Measurements from ENCODE around the gene NFKBIB. TPM values are rescaled to one million over a fixed set of nuclear protein-coding genes. Genes with fewer than 3 reads are reported as not detected.
A peak's percentile ranks its signal among the peaks of the same experiment; 100 is the strongest.
"Not testable (repeated sequence)": the region's sequence is repeated elsewhere in the genome, so short reads cannot be mapped to it uniquely, and the experiment has no call there.

Gene NFKBIB
- polyA plus RNA-seq, 3 donors from 2014 or later: 10.0 to 31.1 (median 24.0) TPM

DNA sequence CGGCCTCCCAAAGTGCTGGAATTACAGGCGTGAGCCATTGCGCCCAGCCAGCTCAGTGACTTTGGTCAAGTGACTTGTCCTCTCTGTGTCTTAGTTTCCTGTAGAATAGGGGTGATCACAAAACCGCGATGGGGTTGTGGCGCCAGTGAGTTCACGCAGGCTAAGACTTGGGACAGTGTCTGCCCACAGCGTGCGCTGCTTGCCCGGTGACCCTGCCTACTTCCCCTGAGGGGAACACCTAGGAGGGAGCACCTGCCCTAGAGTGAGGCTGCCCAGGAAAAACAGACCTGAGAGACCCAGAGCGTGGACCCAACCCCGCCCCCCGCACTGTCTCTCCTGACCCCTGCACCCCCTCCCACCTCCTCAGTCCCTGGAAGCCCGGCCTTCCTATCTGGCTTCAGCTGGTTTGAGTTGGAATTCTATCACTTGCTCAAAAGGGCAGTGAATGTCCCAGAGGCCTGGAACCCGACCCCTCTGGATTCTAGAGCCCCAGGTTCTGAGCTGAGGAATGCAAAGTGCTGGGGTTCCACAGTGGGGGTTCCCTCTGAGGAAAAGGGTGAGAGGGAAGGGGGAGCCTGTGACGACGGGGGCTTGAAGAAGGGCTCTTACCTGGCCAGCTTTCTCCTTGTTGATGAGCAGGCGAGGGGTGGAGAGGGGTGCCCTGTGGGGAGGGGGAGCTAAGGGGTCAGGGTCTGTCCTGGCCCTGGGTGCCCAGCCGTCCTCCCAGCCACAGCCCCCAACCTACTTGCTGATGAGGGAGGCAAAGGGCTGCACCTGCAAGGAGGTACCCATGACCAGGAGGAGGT lies 19.5 kb upstream of the NFKBIB start:
- H3K4me3 Mint-ChIP-seq: peak overlapping the region in 2 of 5 donors; percentile 17 to 35
- no peaks in the 10 kb centered on the region for H3K9me3 Mint-ChIP-seq
- H3K27ac Mint-ChIP-seq: peak overlapping the region in 5 of 6 donors; percentile 30 to 84 (median 73)
- DNase-seq: no peak
- H3K4me1 Mint-ChIP-seq: peaks cover 31 to 36% of the 10 kb centered on the region in 2 donors
- peaks cover 2 to 10% (median 4%) of the 10 kb centered on the region in 3 donors for H3K27me3 Mint-ChIP-seq (ENCODE audit: low read depth in 3 of 3)
- peaks cover 0 to 11% (median 5%) of the 10 kb centered on the region in 3 donors for H3K36me3 Mint-ChIP-seq

DNA sequence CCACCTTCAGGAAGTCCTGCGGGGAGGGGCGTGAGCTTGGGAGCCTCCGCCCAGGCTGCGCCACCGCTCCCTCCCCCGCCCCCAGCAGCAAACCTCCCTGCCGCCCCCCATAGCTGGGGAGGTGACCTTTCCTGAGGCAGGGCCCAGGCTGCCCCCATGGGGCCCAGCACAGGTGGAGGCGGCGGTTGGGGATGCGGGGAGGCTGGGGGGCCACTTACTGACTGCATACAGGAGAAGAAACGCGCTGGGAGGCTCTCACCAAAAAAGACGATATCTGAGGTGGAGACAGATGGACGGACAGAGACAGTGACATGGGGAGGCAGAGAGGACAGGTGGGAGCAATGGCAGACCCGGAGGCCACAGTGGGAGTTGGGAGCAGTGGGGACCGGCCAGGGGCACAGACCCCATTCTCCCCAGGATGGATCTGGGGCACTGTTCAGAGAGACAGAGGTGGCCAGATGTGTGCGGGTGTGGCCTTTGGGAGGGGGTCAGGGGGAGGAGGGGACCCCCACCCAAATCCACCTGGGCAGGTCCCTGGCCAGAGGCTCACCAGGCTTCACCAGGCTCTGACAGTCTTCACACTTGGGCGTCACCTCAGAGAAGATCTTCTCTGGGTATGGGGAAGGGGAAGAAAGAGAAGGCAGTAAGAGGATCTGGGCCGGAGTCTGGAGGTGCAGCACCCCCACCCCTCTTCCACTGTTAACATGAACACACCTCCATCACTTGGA lies 18.7 kb upstream of the NFKBIB start:
- H3K4me1 Mint-ChIP-seq: peaks cover 25 to 32% of the 10 kb centered on the region in 2 donors
- H3K27me3 Mint-ChIP-seq (ENCODE audit: low read depth in 3 of 3): peaks cover 2 to 10% (median 4%) of the 10 kb centered on the region in 3 donors
- H3K27ac Mint-ChIP-seq: peak overlapping the region in 4 of 6 donors; percentile 32 to 48 (median 42)
- no peak for DNase-seq
- H3K4me3 Mint-ChIP-seq: no peak overlapping the region
- H3K9me3 Mint-ChIP-seq: no peaks in the 10 kb centered on the region
- H3K36me3 Mint-ChIP-seq: peaks cover 0 to 11% (median 5%) of the 10 kb centered on the region in 3 donors

DNA sequence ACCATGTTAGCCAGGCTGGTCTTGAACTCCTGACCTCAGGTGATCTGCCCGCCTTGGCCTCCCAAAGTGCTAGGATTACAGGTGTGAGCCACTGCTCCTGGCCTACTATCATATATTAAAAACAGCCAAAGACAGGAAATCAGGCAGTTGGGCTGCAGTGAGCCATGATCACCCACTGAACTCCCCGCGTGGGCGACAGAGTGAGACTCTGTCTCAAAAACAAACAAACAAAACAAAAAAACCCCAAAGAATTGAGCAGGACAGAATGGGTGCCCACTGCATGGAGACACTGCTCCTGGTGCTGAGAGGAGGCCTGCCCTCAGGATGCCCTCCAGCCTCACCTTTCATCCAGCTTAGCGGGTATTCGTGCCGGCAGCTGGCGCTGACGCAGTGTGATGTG lies 16.5 kb upstream of the NFKBIB start:
- peak overlapping the region in 3 of 6 donors; percentile 51 to 66 (median 62) for H3K27ac Mint-ChIP-seq
- peaks cover 2 to 10% (median 4%) of the 10 kb centered on the region in 3 donors for H3K27me3 Mint-ChIP-seq (ENCODE audit: low read depth in 3 of 3)
- H3K36me3 Mint-ChIP-seq: peaks cover under 1 to 11% (median 8%) of the 10 kb centered on the region in 3 donors
- DNase-seq: no peak
- H3K9me3 Mint-ChIP-seq: no peaks in the 10 kb centered on the region
- H3K4me1 Mint-ChIP-seq: peaks cover 8 to 17% of the 10 kb centered on the region in 2 donors
- no peak overlapping the region for H3K4me3 Mint-ChIP-seq

DNA sequence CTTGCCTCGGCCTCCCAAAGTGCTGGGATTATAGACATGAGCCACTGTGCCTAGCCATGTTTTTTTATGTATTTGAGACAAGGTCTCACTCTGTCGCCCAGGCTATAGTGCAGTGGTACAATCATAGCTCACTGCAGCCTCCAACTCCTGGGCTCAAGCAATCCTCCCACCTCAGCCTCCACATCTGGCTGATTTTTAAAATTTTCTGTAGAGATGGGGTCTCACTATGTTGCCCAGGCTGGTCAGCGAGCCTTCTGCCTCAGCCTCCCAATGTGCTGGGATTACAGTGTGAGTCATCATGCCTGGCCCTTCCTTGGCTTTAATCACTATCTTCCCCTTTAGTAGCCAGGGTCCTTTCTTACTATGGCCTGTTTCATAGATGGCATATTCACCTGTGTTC lies 15.1 kb upstream of the NFKBIB start:
- DNase-seq; H3K27ac Mint-ChIP-seq; H3K4me3 Mint-ChIP-seq; H3K27me3 Mint-ChIP-seq (ENCODE audit: low read depth in 3 of 3); H3K4me1 Mint-ChIP-seq; H3K9me3 Mint-ChIP-seq: not testable (repeated sequence)
- H3K36me3 Mint-ChIP-seq: peaks cover 3 to 17% (median 11%) of the 10 kb centered on the region in 3 donors

DNA sequence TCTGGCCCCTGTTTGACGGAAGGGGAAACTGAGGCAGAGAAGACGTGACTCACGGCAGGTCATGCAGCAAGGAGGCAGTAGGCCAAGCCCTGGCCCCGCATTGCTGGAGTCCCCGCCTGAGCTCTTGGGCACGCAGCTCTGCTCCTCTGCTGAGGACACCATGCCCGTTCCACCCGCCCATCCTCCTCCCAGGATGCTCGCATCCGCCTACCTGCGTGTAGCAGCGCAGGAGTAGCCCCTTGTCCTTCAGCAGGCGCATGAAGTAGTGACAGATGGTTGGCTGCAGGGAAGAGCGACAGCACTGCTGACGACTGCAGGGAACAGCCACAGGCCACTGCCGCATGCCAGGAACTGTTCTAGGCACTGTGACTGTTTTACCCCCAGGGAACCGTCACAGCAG lies 10.9 kb upstream of the NFKBIB start:
- Mint-ChIP-seq H3K4me1 (peaks cover 0 to 3% of the 10 kb centered on the region in 2 donors), H3K9me3 (no peaks in the 10 kb centered on the region), H3K4me3 (no peak overlapping the region), H3K27me3 (ENCODE audit: low read depth in 3 of 3) (peaks cover 0 to 4% (median 3%) of the 10 kb centered on the region in 3 donors), H3K27ac (peak overlapping the region in 3 of 6 donors; percentile 7 to 61 (median 46)), H3K36me3 (peaks cover 5 to 20% (median 7%) of the 10 kb centered on the region in 3 donors)
- no peak for DNase-seq

DNA sequence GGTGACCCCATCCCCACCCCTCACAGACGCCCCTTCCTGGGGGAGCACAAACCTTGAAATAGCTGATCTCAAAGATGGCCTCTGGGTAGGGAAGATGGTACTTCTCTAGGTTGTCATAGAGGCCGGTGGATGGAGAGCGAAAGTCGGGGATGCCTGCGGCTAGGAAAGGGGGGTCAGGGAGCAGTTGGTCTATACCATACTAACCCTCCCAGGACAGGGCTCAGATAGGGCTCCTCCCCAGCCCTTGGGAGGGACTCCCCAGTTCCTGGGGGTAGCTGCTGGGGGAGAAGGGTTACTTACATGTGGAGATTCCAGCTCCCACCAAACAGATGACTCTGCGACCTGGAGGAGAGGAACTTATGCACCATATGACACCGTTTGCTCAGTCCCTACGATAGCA lies 10.0 kb upstream of the NFKBIB start:
- peaks cover 5 to 23% (median 10%) of the 10 kb centered on the region in 3 donors for H3K36me3 Mint-ChIP-seq
- DNase-seq: no peak
- peaks cover 0 to 5% of the 10 kb centered on the region in 2 donors for H3K4me1 Mint-ChIP-seq
- H3K4me3 Mint-ChIP-seq: no peak overlapping the region
- H3K9me3 Mint-ChIP-seq: no peaks in the 10 kb centered on the region
- H3K27ac Mint-ChIP-seq: peak overlapping the region in 1 of 6 donors; percentile 69
- H3K27me3 Mint-ChIP-seq (ENCODE audit: low read depth in 3 of 3): peaks cover 0 to 3% (median 2%) of the 10 kb centered on the region in 3 donors

DNA sequence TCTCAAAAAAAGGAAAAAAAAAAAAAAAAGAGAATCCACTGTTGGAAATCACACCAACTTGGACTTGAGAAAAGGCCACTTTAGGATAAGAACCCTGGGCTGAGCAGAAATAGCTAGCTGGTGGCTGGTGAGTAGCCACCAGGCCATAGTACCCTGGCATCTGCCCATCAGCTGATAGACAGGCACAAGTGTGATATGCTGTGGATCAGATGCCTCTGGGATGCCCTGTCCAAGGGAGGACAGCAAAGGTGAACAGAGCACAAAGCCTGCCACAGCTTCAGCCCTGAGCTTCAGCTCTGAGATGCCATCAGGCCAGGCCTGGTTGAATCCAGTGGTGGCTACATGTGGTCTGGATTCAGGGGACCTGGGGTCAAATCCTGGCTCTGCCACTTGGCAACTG lies 9.1 kb upstream of the NFKBIB start:
- no peaks in the 10 kb centered on the region for H3K9me3 Mint-ChIP-seq
- H3K27me3 Mint-ChIP-seq (ENCODE audit: low read depth in 3 of 3): peaks cover 0 to 2% (median 0%) of the 10 kb centered on the region in 3 donors
- no peak overlapping the region for H3K27ac Mint-ChIP-seq
- H3K4me3 Mint-ChIP-seq: no peak overlapping the region
- no peak for DNase-seq
- peaks cover 0 to 6% of the 10 kb centered on the region in 2 donors for H3K4me1 Mint-ChIP-seq
- H3K36me3 Mint-ChIP-seq: peaks cover 5 to 24% (median 10%) of the 10 kb centered on the region in 3 donors

DNA sequence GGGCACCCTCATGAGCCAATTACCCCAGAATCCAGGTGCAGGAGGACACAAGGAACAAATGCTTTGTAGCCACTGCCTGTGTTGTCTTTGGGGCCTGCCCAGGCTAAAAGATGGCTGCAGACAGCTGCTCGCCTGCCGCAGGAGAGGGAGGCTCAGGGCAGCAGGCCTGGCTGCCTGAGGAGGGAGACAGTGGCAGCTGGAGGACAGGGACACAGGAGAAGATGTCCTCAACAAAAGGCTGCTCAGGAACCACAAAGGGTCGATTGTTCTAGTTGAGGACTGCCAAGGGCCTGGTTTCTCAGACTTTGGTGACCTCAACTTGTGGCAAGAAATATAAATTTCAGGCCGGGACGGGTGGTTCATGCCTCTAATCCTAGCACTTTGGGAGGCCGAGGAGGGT lies 8.0 kb upstream of the NFKBIB start:
- Mint-ChIP-seq H3K36me3 (peaks cover 5 to 21% (median 10%) of the 10 kb centered on the region in 3 donors), H3K27me3 (ENCODE audit: low read depth in 3 of 3) (peaks cover 0 to 2% (median 0%) of the 10 kb centered on the region in 3 donors), H3K9me3 (no peaks in the 10 kb centered on the region), H3K27ac (peak overlapping the region in 1 of 6 donors; percentile 10), H3K4me1 (peaks cover 4 to 8% of the 10 kb centered on the region in 2 donors), H3K4me3 (no peak overlapping the region)
- no peak for DNase-seq

DNA sequence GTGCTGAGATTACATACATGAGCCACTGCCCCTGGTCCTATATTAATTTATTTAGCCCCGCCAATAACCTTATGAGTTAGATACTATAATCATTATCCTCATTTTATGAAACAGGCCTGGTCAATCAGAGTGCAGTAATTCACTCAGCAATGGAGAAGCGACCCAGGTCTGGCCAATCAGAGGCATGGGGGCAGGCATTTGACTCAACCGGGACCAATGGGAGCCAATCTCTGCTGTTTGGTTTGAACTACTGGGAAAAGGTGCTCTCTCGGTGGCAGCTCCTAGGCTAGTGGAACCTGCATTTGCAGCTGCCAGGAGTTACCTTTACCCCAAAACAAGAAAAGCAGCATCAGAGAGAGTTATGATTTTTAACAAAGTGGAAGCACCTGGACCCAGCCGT lies 6.9 kb upstream of the NFKBIB start:
- peak overlapping the region in 3 of 6 donors; percentile 36 to 71 (median 40) for H3K27ac Mint-ChIP-seq
- H3K9me3 Mint-ChIP-seq: no peaks in the 10 kb centered on the region
- peaks cover 0 to 2% (median 0%) of the 10 kb centered on the region in 3 donors for H3K27me3 Mint-ChIP-seq (ENCODE audit: low read depth in 3 of 3)
- peaks cover 5 to 21% (median 10%) of the 10 kb centered on the region in 3 donors for H3K36me3 Mint-ChIP-seq
- H3K4me3 Mint-ChIP-seq: no peak overlapping the region
- peaks cover 14 to 15% of the 10 kb centered on the region in 2 donors for H3K4me1 Mint-ChIP-seq
- no peak for DNase-seq

DNA sequence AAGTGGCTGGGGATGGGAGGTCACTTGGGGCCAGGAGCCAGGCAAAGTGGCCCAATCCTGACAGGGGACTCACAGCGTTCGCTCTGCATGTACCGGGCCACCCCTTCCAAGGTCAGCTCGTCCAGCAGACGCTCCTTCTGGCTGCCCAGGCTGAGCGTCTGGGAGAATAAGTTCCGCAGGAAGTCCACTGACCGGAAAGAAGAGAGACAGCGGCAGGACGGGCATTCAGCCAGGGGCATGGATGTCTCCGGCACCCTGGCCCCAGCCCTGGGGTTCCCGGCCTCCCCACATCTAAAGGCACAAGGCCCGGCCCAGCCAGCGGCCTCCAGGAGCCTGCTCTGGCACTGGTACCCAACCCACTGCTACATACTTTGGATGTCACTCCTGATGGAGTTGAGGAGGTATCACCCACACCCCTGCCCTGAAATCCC lies 6.4 kb upstream of the NFKBIB start:
- Mint-ChIP-seq H3K4me1 (peaks cover 19 to 21% of the 10 kb centered on the region in 2 donors), H3K9me3 (no peaks in the 10 kb centered on the region), H3K36me3 (peaks cover 5 to 21% (median 9%) of the 10 kb centered on the region in 3 donors), H3K27ac (no peak overlapping the region), H3K27me3 (ENCODE audit: low read depth in 3 of 3) (peaks cover 0 to 2% (median under 1%) of the 10 kb centered on the region in 3 donors), H3K4me3 (no peak overlapping the region)
- no peak for DNase-seq

DNA sequence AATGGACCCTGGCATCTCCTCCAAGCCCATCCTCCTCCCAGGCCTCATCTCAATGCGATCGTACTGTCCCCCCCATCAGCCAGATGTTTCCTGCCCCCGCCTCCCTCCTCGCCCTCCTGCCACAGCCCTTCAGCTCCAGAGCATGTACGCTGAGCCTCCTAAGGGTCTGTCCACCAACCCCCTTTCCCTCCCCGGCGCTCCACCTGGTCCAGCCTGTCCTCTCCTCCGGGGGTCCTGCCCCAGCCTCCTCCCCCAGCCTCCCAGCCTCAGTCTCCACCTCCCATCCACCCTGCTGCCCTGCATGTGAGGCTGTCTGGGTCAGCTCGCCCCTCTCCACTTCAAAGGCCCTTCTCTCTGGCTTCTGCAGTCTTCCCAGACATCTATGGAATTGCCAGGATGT lies 4.8 kb upstream of the NFKBIB start:
- Mint-ChIP-seq H3K4me1 (peaks cover 33 to 34% of the 10 kb centered on the region in 2 donors), H3K36me3 (peaks cover 5 to 12% (median 7%) of the 10 kb centered on the region in 3 donors), H3K9me3 (no peaks in the 10 kb centered on the region), H3K4me3 (no peak overlapping the region), H3K27me3 (ENCODE audit: low read depth in 3 of 3) (peaks cover 8 to 14% (median 9%) of the 10 kb centered on the region in 3 donors), H3K27ac (peak overlapping the region in 3 of 6 donors; percentile 37 to 87 (median 81))
- DNase-seq: no peak

DNA sequence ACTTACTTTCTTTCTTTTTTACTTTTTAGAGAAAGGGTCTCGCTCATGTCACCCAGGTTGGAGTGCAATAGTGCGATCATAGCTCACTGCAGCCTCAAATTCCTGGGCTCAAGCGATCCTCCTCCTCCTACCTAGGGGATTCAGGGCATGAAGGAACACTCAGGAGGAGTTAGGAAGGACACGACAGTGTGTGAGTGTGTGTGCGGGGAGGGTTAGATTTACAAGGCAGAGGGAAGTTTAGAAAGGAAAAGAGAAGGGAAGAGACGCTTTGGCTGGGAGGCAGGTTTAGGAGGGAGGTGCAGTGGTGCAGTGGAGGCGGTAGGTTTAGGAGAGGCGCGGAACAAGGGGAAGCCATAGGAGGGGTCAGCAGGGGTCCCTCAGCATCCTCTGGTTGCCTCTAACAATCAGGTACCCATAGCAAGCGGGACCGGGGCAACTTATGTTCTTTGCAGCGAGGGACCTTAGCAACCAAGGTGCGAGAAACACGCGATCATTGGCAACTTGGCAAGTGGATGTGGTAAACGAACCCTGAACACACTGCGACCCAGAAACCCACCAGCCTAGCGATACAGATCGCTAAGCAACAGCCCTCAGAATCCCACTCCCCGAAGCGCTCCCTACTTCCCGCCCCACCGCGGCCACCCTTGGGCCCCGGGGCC lies 852 bp upstream of the NFKBIB start:
- no peak for DNase-seq
- Mint-ChIP-seq H3K4me1 (peaks cover 56 to 64% of the 10 kb centered on the region in 2 donors), H3K4me3 (peak overlapping the region; percentile 91 to 98 (median 94)), H3K27me3 (ENCODE audit: low read depth in 3 of 3) (peaks cover 7 to 16% (median 8%) of the 10 kb centered on the region in 3 donors), H3K27ac (peak overlapping the region; percentile 96 to 100 (median 100)), H3K36me3 (peaks cover 0 to 15% (median 6%) of the 10 kb centered on the region in 3 donors), H3K9me3 (no peaks in the 10 kb centered on the region)

DNA sequence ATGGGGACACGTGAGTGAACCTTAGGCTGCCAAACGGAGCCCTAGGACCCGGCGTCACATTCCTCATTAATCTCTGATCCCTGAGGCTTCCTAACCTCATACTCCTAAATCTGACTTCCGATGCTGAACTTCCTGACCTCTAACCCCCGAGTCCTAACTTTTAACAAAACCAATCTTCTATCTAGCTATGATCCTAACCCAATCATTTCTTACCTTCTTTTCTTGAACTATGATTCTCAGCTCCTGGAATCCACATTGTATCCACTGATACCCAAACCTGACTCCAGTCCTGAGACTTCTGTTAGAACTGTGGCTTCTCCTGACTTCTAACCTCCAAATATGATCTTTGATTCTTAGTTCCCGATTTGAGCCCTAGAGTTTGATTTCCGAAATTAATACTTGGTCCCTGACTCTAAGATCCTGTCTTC lies 447 bp downstream of the NFKBIB start:
- DNase-seq: no peak
- Mint-ChIP-seq H3K27ac (peak overlapping the region; percentile 97 to 100 (median 100)), H3K27me3 (ENCODE audit: low read depth in 3 of 3) (peaks cover 7 to 16% (median 8%) of the 10 kb centered on the region in 3 donors), H3K4me1 (peaks cover 58 to 73% of the 10 kb centered on the region in 2 donors), H3K9me3 (no peaks in the 10 kb centered on the region), H3K36me3 (peaks cover 4 to 19% (median 8%) of the 10 kb centered on the region in 3 donors), H3K4me3 (peak overlapping the region; percentile 91 to 98 (median 95))

Data from immature natural killer cell (primary cell).